Measurements from ENCODE around the gene PTPN22. TPM values are rescaled to one million over a fixed set of nuclear protein-coding genes. Genes with fewer than 3 reads are reported as not detected.

PTPN22 gene
- total RNA-seq, 2 donors from 2014 or later, result 0.55 to 1.1 TPM

DNA sequence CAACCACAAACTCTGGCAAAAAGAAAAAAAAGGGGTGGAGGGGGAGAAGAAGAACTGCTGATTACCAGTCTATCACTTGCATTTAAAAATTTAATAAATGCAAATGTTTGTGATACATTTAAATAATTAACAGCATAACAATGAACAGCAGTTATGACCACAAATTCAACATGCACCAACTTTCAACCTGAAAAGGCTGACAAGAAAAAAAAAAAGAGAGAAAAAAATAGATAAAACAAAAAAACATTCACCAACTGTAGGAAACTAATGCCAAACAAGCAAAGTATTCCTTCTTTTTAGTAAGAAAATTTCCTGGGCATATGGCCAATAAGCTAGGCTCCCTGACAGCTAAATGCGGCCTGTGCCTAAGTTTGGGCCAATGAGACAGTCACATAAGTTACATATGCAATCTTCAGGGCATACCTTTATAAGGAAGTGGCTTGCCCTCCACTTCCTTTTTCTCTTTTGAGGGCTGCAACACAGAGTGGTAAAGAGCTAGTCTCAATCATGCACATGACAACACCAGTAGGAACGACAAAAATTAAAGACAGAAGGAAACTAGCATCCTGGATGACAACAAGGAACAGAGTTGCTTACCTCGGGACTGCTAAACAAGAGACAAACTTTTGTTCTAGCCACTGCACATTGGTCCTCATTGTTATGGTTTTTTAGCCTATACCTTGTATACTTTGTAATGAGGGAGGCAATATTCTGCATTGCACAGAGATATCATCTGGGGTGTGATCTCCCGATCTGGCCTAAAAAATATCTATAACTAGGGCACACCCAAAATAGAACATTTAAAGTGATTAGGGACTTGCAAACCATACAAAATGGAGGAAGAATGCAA is 88.0 kb downstream of the PTPN22 start:
- H3K27ac ChIP-seq, result no peak overlapping the region
- WGBS, result 48% methylated on average over 4 of the region's 4 CpGs
- TF ChIP-seq CTCF (IDR thresholded peaks at IDR 0.05) (no peak), POLR2AphosphoS5 (IDR thresholded peaks at IDR 0.05) (no peak), POLR2A (IDR thresholded peaks at IDR 0.05) (no peak)
- no peaks in the 10 kb centered on the region for H3K4me1 ChIP-seq (replicated peaks)
- intact Hi-C loops (cut with DNase I), result no loop called here
- DNase-seq (ENCODE audit: low spot score), result no peak
- no peaks in the 10 kb centered on the region for H3K27me3 ChIP-seq (replicated peaks; ENCODE audit: insufficient read depth)
- H3K36me3 ChIP-seq, result no peaks in the 10 kb centered on the region
- no peaks in the 10 kb centered on the region for H3K9me3 ChIP-seq
- no peak overlapping the region for H3K4me3 ChIP-seq

DNA sequence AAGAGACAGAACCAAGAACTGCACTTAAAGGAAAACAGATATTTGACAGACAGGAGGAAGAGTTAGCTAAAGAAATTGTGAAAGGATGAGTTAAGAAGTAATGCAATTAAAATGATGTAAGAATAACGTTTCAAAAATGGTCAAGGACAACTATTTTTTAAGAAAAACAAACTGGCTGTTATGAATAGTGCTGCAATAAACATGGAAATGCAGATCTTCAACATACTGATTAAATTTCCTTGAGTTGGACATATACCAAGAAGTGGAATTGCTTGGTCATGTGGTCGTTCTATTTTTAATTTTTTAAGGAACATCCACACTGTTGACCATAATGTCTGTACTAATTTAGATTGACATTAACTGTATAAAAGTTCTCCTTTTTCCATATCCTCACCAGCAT is 89.1 kb downstream of the PTPN22 start:
- no peak overlapping the region for H3K27ac ChIP-seq
- no peaks in the 10 kb centered on the region for H3K9me3 ChIP-seq
- intact Hi-C loops (cut with DNase I), result no loop called here
- H3K27me3 ChIP-seq (replicated peaks; ENCODE audit: insufficient read depth), result no peaks in the 10 kb centered on the region
- no peaks in the 10 kb centered on the region for H3K36me3 ChIP-seq
- H3K4me1 ChIP-seq (replicated peaks), result no peaks in the 10 kb centered on the region
- no peak for DNase-seq (ENCODE audit: low spot score)
- TF ChIP-seq POLR2AphosphoS5 (IDR thresholded peaks at IDR 0.05) (no peak), POLR2A (IDR thresholded peaks at IDR 0.05) (no peak), CTCF (IDR thresholded peaks at IDR 0.05) (no peak)
- H3K4me3 ChIP-seq, result no peak overlapping the region
- WGBS, result 54% methylated on average over 2 of the region's 2 CpGs

DNA sequence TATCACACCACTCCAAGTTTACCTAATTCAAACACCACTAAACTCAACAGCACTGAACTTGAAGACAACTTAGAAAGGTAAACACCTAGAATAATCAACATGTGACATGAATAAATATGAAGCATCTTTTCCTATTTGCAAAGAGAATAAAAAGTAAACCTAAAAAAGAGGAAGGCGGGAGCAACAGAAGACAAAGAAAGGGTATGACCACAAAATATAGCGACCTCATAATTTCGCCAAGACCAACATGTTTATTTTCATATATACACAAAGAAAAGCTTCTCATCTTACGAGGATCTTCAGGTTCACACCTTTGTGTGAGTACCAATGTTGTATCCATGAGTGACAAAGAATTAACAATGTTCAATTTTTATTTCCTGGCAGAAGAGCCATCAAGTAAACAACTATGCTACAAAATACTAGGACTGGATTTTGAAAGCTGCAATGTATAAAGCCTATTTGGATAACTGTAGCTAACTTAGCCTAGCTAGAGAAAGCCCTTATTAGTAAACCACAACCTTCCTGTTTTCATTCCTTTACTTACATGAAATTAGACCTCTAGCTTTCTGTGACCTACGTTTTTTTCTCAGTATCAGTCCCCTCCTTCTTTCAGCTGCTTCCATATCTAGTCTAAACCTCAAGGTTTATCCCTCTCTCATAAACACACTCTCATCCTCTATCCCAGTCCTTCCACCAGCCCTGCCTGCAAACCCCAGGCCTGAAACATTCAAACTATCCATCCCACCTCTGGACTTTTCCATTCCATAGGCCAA is 91.0 kb downstream of the PTPN22 start:
- no peaks in the 10 kb centered on the region for H3K27me3 ChIP-seq (replicated peaks; ENCODE audit: insufficient read depth)
- WGBS, result 64% methylated on average over 5 of the region's 5 CpGs
- H3K27ac ChIP-seq, result no peak overlapping the region

GRCh38 chr1:113779542-113779941 is 92.0 kb downstream of the PTPN22 start:
- H3K4me1 ChIP-seq (replicated peaks), result no peaks in the 10 kb centered on the region
- no peak overlapping the region for H3K4me3 ChIP-seq
- H3K9me3 ChIP-seq, result no peaks in the 10 kb centered on the region
- TF ChIP-seq POLR2A (IDR thresholded peaks at IDR 0.05) (no peak), CTCF (IDR thresholded peaks at IDR 0.05) (no peak), POLR2AphosphoS5 (IDR thresholded peaks at IDR 0.05) (no peak)
- intact Hi-C loops (cut with DNase I), result no loop called here
- no peaks in the 10 kb centered on the region for H3K27me3 ChIP-seq (replicated peaks; ENCODE audit: insufficient read depth)
- 96% methylated on average over 6 of the region's 6 CpGs for WGBS
- DNase-seq (ENCODE audit: low spot score), result no peak
- no peak overlapping the region for H3K27ac ChIP-seq
- no peaks in the 10 kb centered on the region for H3K36me3 ChIP-seq

More for the DNA sequence above, 91.0 kb downstream of the PTPN22 start:
- Histone ChIP-seq H3K9me3 (no peaks in the 10 kb centered on the region), H3K36me3 (no peaks in the 10 kb centered on the region), H3K4me1 (replicated peaks) (no peaks in the 10 kb centered on the region), H3K4me3 (no peak overlapping the region)
- TF ChIP-seq CTCF (IDR thresholded peaks at IDR 0.05) (no peak), POLR2A (IDR thresholded peaks at IDR 0.05) (no peak), POLR2AphosphoS5 (IDR thresholded peaks at IDR 0.05) (no peak)
- DNase-seq (ENCODE audit: low spot score), result no peak
- intact Hi-C loops (cut with DNase I), result no loop called here
